PC-3 (cell line): ENCODE results near the gene PTPRQ.

Experiments
- EZH2 ChIP-seq: fragments of 300-600 bp; sonication (generic); IDR thresholded peaks from one replicate; pipeline ENCODE4 v1.6.1; 2017; ENCODE audit warnings: antibody characterized with exemption, mild to moderate bottlenecking, low read length; ENCODE audit not compliant: unreplicated experiment
- TF ChIP-seq, protein P1 (sequence below): fragments of 300-600 bp; sonication (generic); conservative IDR thresholded peaks from 2 replicates; pipeline ENCODE4 v1.5.1; 2017; ENCODE audit warnings: antibody characterized with exemption, low read depth, mild to moderate bottlenecking, low read length

DNA sequence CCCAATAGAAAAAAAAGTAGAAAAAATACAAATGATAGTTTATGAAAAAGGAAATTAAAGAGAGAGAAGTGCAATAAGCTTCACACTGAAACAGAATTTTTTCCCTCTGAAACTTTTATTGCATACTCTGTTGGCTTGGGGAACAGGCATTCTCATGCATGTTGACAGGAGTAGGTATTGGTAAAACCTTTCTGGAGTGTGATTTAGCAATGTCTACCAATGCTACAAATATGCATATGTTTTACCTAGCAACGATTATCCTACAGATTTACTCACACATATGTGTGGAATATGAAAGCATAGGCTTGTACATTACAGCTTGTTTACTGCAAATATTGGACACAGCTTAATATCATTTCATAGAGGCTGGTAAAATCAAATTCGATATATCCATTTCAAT lies 137.7 kb downstream of the PTPRQ start:
- TF ChIP-seq EZH2: no peak
- TF ChIP-seq, protein P1, sequence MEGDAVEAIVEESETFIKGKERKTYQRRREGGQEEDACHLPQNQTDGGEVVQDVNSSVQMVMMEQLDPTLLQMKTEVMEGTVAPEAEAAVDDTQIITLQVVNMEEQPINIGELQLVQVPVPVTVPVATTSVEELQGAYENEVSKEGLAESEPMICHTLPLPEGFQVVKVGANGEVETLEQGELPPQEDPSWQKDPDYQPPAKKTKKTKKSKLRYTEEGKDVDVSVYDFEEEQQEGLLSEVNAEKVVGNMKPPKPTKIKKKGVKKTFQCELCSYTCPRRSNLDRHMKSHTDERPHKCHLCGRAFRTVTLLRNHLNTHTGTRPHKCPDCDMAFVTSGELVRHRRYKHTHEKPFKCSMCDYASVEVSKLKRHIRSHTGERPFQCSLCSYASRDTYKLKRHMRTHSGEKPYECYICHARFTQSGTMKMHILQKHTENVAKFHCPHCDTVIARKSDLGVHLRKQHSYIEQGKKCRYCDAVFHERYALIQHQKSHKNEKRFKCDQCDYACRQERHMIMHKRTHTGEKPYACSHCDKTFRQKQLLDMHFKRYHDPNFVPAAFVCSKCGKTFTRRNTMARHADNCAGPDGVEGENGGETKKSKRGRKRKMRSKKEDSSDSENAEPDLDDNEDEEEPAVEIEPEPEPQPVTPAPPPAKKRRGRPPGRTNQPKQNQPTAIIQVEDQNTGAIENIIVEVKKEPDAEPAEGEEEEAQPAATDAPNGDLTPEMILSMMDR: no peak
